Measurements from ENCODE around the gene MEOX2.

MEOX2 gene

DNA sequence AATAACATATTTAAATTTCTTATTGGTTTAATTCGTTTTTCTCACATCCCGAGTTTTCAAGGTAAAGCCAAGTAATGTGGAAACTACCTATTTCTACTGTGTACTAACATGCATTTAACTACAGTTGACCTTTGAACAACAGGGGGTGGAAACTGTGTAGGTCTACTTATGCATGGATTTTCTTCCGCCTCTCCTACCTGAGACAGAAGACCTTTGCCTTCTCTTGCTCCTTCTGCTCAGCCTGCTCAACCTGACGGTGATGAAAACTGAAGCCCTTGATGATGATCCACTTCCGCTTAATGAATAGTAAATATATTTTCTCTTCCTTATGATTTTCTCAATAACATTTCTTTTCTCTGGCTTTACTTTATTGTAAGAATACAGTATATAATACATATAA, 18.5 kb downstream of the MEOX2 start:
- no peaks in the 10 kb centered on the region for H3K4me1 ChIP-seq (ENCODE audit: low read length)
- no peaks in the 10 kb centered on the region for H3K79me2 ChIP-seq (ENCODE audit: low read length)
- H3K9ac ChIP-seq (ENCODE audit: low read length): no peak overlapping the region
- TF ChIP-seq CTCF (IDR thresholded peaks at IDR 0.05; ENCODE audit: low read depth, low read length): no peak
- TF ChIP-seq EZH2phosphoT487 (IDR thresholded peaks at IDR 0.05; ENCODE audit: low read depth): no peak
- H3K36me3 ChIP-seq (replicated peaks; ENCODE audit: low read depth, low read length): no peaks in the 10 kb centered on the region
- no peak overlapping the region for H2AFZ ChIP-seq (ENCODE audit: low read depth, low read length)
- H3K4me3 ChIP-seq (ENCODE audit: low read length): no peak overlapping the region
- no peaks in the 10 kb centered on the region for H3K9me3 ChIP-seq (ENCODE audit: insufficient read depth, low read length)
- no peaks in the 10 kb centered on the region for H3K27me3 ChIP-seq (ENCODE audit: low read depth, low read length)
- no peak overlapping the region for H3K4me2 ChIP-seq (ENCODE audit: low read length)
- no peak overlapping the region for H3K27ac ChIP-seq (ENCODE audit: low read length)
- H4K20me1 ChIP-seq (ENCODE audit: insufficient read depth, low read length): no peaks in the 10 kb centered on the region

GRCh38 chr7:15662451-15662850, 24.0 kb downstream of the MEOX2 start:
- H3K27me3 ChIP-seq (ENCODE audit: low read depth, low read length): no peaks in the 10 kb centered on the region
- no peak overlapping the region for H3K4me2 ChIP-seq (ENCODE audit: low read length)
- no peaks in the 10 kb centered on the region for H3K4me1 ChIP-seq (ENCODE audit: low read length)
- no peaks in the 10 kb centered on the region for H3K36me3 ChIP-seq (replicated peaks; ENCODE audit: low read depth, low read length)
- TF ChIP-seq EZH2phosphoT487 (IDR thresholded peaks at IDR 0.05; ENCODE audit: low read depth): no peak
- no peak for TF ChIP-seq CTCF (IDR thresholded peaks at IDR 0.05; ENCODE audit: low read depth, low read length)
- no peaks in the 10 kb centered on the region for H4K20me1 ChIP-seq (ENCODE audit: insufficient read depth, low read length)
- H3K9me3 ChIP-seq (ENCODE audit: insufficient read depth, low read length): no peaks in the 10 kb centered on the region
- H3K4me3 ChIP-seq (ENCODE audit: low read length): no peak overlapping the region
- H3K27ac ChIP-seq (ENCODE audit: low read length): no peak overlapping the region
- no peak overlapping the region for H3K9ac ChIP-seq (ENCODE audit: low read length)
- no peak overlapping the region for H2AFZ ChIP-seq (ENCODE audit: low read depth, low read length)
- no peaks in the 10 kb centered on the region for H3K79me2 ChIP-seq (ENCODE audit: low read length)

DNA sequence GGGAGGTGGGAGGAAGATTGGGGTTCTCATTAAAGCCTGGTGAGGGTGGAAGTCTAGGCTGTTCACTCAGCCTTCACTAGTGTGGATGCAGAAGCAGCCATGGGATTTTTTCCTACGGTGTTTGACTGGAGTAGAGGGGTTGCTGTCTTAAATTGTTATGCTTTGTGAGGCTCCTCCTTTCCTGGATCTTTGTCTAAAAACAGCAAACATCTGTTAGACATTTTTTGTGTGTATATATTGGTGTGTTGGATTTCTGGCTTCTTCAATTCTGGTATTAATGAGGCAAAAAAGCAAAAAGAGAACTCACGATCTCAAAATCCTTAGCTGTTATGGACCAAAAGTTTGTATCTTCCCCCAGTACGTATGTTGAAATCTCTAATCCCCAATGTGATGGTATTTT, 28.2 kb downstream of the MEOX2 start:
- Histone ChIP-seq H3K4me3 (ENCODE audit: low read length) (no peak overlapping the region), H3K79me2 (ENCODE audit: low read length) (no peaks in the 10 kb centered on the region), H3K36me3 (replicated peaks; ENCODE audit: low read depth, low read length) (no peaks in the 10 kb centered on the region), H3K27me3 (ENCODE audit: low read depth, low read length) (no peaks in the 10 kb centered on the region), H3K9ac (ENCODE audit: low read length) (no peak overlapping the region), H3K4me2 (ENCODE audit: low read length) (no peak overlapping the region), H3K4me1 (ENCODE audit: low read length) (no peaks in the 10 kb centered on the region), H2AFZ (ENCODE audit: low read depth, low read length) (no peak overlapping the region), H3K9me3 (ENCODE audit: insufficient read depth, low read length) (no peaks in the 10 kb centered on the region), H3K27ac (ENCODE audit: low read length) (no peak overlapping the region), H4K20me1 (ENCODE audit: insufficient read depth, low read length) (no peaks in the 10 kb centered on the region)
- TF ChIP-seq EZH2phosphoT487 (IDR thresholded peaks at IDR 0.05; ENCODE audit: low read depth): no peak
- no peak for TF ChIP-seq CTCF (IDR thresholded peaks at IDR 0.05; ENCODE audit: low read depth, low read length)

DNA sequence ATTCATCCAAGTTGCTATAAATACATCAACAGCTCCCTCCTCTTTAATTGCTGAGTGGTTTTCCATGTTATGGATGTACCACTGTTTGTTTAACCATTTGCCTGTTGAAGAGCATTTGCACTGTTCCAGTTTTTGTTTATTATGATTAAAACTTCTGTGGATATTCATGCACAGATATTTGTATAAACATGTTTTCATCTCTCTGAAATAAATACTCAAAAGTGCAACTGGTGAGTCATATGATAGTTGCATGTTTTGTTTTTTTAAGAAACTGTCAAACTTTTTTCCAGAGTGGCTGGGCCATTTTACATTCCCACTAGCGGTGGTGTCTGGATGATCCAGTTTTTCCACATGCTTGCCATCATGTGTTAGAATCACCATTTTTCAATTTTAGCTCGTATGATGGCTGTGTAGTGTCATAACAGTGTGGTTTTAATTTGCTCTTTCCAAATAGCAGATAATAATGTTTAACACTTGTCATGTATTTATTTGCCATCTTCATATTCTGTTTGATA, 33.6 kb downstream of the MEOX2 start:
- no peak overlapping the region for H3K9ac ChIP-seq (ENCODE audit: low read length)
- H3K4me1 ChIP-seq (ENCODE audit: low read length): peaks cover 9% of the 10 kb centered on the region
- H3K27ac ChIP-seq (ENCODE audit: low read length): no peak overlapping the region
- H3K27me3 ChIP-seq (ENCODE audit: low read depth, low read length): no peaks in the 10 kb centered on the region
- no peaks in the 10 kb centered on the region for H3K36me3 ChIP-seq (replicated peaks; ENCODE audit: low read depth, low read length)
- no peak overlapping the region for H2AFZ ChIP-seq (ENCODE audit: low read depth, low read length)
- H3K79me2 ChIP-seq (ENCODE audit: low read length): no peaks in the 10 kb centered on the region
- H4K20me1 ChIP-seq (ENCODE audit: insufficient read depth, low read length): no peaks in the 10 kb centered on the region
- no peaks in the 10 kb centered on the region for H3K9me3 ChIP-seq (ENCODE audit: insufficient read depth, low read length)
- H3K4me3 ChIP-seq (ENCODE audit: low read length): no peak overlapping the region
- TF ChIP-seq EZH2phosphoT487 (IDR thresholded peaks at IDR 0.05; ENCODE audit: low read depth) (no peak), CTCF (IDR thresholded peaks at IDR 0.05; ENCODE audit: low read depth, low read length) (no peak)
- H3K4me2 ChIP-seq (ENCODE audit: low read length): no peak overlapping the region
